Esophagus (tissue), 2 donors: ENCODE results near the gene RBM33. TPM values are rescaled to one million over a fixed set of nuclear protein-coding genes. Genes with fewer than 3 reads are reported as not detected.

ENCODE experiments used
- H3K27ac ChIP-seq, 2 donors: one replicate each; pipeline ENCODE4 v1.5.1; 2013; ENCODE audit warnings: low read depth in 2 of 2, mild to moderate bottlenecking in 2 of 2, inconsistent platforms in 1 of 2, low read length in 1 of 2, moderate library complexity in 1 of 2
- H3K27me3 ChIP-seq, 2 donors: one replicate each; pipeline ENCODE4 v1.6.1; 2013; ENCODE audit warnings: low read length in 2 of 2, control low read depth in 1 of 2, mild to moderate bottlenecking in 1 of 2; ENCODE audit not compliant: insufficient read depth in 2 of 2, control insufficient read depth in 1 of 2
- H3K36me3 ChIP-seq, 2 donors: one replicate each; pipeline ENCODE4 v1.6.1; 2013; ENCODE audit warnings: low read length in 1 of 2; ENCODE audit not compliant: control insufficient read depth in 2 of 2, insufficient read depth in 2 of 2
- H3K4me1 ChIP-seq, 2 donors: one replicate each; pipeline ENCODE4 v1.6.1; 2013; ENCODE audit warnings: low read length in 1 of 2; ENCODE audit not compliant: control insufficient read depth in 2 of 2, insufficient read depth in 2 of 2
- H3K4me3 ChIP-seq, 2 donors: one replicate each; pipeline ENCODE4 v1.5.1; 2013; ENCODE audit warnings: low read length in 2 of 2, mild to moderate bottlenecking in 2 of 2, low read depth in 1 of 2, moderate library complexity in 1 of 2
- H3K9me3 ChIP-seq, 2 donors: one replicate each; pipeline ENCODE4 v1.6.1; 2013; ENCODE audit warnings: mild to moderate bottlenecking in 2 of 2, low read depth in 1 of 2, low read length in 1 of 2, moderate library complexity in 1 of 2; ENCODE audit not compliant: control insufficient read depth in 2 of 2, insufficient read depth in 1 of 2
- WGBS, 2 donors: extraction: QIAGEN DNeasy Blood & Tissue Kit; methylation state at CpG; one replicate each; pipeline ENCODE4 v1.1.7; 2013; 5-methylcytosine and 5-hydroxymethylcytosine counted together
- polyA plus RNA-seq, 2 donors: library from polyadenylated mRNA; stranded (reverse); fragments of 200-250 nt; gene quantifications; one replicate each; pipeline ENCODE4 v1.2.3, GENCODE V29; 2013
- donor health status: healthy with polysubstance abuse.
- donor health status: Bipolar disorder and iron deficiency.

Gene RBM33
- polyA plus RNA-seq, 2 donors = 11.6 to 25.6 TPM

- WGBS, 2 donors = 45 to 74% methylated on average over 1 of the region's 1 CpG
- no peaks in the 10 kb centered on the region for H3K9me3 ChIP-seq
- peaks cover 0 to 12% of the 10 kb centered on the region in 2 donors for H3K36me3 ChIP-seq
- H3K4me1 ChIP-seq = no peaks in the 10 kb centered on the region
- H3K27me3 ChIP-seq = no peaks in the 10 kb centered on the region
- H3K27ac ChIP-seq = no peak overlapping the region
- H3K4me3 ChIP-seq = no peak overlapping the region
Observed at GRCh38 chr7:155698633-155699032, 54.2 kb downstream of the RBM33 start.

GRCh38 chr7:155699180-155699579 lies 54.7 kb downstream of the RBM33 start:
- H3K9me3 ChIP-seq = no peaks in the 10 kb centered on the region
- no peaks in the 10 kb centered on the region for H3K27me3 ChIP-seq
- H3K27ac ChIP-seq = no peak overlapping the region
- H3K4me1 ChIP-seq = no peaks in the 10 kb centered on the region
- WGBS, 2 donors = 82 to 86% methylated on average over 7 of the region's 7 CpGs
- peaks cover 0 to 12% of the 10 kb centered on the region in 2 donors for H3K36me3 ChIP-seq
- H3K4me3 ChIP-seq = no peak overlapping the region

- WGBS, 2 donors = 82 to 95% methylated on average over 6 of the region's 6 CpGs
- no peaks in the 10 kb centered on the region for H3K27me3 ChIP-seq
- no peaks in the 10 kb centered on the region for H3K4me1 ChIP-seq
- no peaks in the 10 kb centered on the region for H3K9me3 ChIP-seq
- H3K4me3 ChIP-seq = no peak overlapping the region
- H3K36me3 ChIP-seq = peaks cover 0 to 12% of the 10 kb centered on the region in 2 donors
- H3K27ac ChIP-seq = no peak overlapping the region
Observed at GRCh38 chr7:155700847-155701246, 56.4 kb downstream of the RBM33 start.

DNA sequence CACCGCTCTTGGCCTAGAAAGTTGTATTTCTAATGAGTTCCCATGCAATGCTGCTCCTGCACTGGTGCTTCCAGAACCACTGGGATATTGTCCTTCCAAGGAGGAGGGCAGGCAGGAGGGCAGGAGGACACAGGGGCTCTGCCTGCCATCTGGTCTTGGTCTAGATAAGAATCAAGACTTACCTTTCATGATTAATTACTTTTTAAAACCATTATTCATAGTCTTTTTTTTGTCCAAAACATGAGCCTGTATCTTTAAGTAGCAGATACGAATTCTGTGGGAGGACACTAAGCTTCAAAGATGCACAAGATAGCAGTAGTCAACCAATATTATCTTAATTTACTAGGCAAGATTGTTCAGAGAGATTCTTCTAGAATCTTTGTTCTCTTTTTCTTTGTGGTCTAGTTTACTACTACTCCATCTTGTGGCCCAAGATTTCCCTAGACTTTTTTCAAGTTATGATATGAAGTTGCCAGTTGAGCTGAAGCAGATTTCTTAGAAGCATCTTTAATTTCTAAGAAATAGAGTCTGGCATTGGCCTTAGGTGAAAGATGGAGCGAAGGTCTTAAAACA lies 57.6 kb downstream of the RBM33 start:
- H3K27ac ChIP-seq = no peak overlapping the region
- H3K9me3 ChIP-seq = no peaks in the 10 kb centered on the region
- no peaks in the 10 kb centered on the region for H3K4me1 ChIP-seq
- H3K4me3 ChIP-seq = no peak overlapping the region
- no peaks in the 10 kb centered on the region for H3K27me3 ChIP-seq
- peaks cover 0 to 22% of the 10 kb centered on the region in 2 donors for H3K36me3 ChIP-seq
- WGBS, 2 donors = 93% methylated on average over 3 of the region's 3 CpGs

DNA sequence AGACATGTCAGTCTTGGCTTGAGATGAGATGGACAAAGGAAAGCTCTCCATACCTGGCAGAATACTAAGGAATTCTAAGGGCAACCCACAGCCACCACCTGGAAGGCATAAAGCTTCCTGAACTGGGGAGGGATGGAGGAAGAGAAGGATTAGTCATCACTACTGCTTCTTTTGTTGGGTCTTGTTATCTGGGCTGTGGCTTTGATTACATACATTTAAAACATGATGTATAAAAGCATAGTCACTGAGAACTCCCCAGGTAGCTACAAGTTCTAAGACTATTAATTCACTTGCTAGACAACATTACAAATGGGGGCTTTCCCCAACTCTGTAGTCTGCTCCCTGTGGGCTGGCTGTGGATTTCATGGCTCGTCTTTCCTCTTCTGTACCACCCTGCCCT lies 58.2 kb downstream of the RBM33 start:
- no peaks in the 10 kb centered on the region for H3K27me3 ChIP-seq
- no peak overlapping the region for H3K27ac ChIP-seq
- H3K36me3 ChIP-seq = peaks cover 0 to 22% of the 10 kb centered on the region in 2 donors
- no peaks in the 10 kb centered on the region for H3K9me3 ChIP-seq
- no peak overlapping the region for H3K4me3 ChIP-seq
- 53 to 90% methylated on average over 1 of the region's 1 CpG for WGBS, 2 donors
- no peaks in the 10 kb centered on the region for H3K4me1 ChIP-seq

GRCh38 chr7:155705623-155706360 lies 61.3 kb downstream of the RBM33 start:
- H3K27me3 ChIP-seq = no peaks in the 10 kb centered on the region
- no peaks in the 10 kb centered on the region for H3K4me1 ChIP-seq
- H3K9me3 ChIP-seq = no peaks in the 10 kb centered on the region
- no peak overlapping the region for H3K27ac ChIP-seq
- H3K36me3 ChIP-seq = peaks cover 4 to 33% of the 10 kb centered on the region in 2 donors
- no peak overlapping the region for H3K4me3 ChIP-seq
- WGBS, 2 donors = 93 to 94% methylated on average over 16 of the region's 16 CpGs

DNA sequence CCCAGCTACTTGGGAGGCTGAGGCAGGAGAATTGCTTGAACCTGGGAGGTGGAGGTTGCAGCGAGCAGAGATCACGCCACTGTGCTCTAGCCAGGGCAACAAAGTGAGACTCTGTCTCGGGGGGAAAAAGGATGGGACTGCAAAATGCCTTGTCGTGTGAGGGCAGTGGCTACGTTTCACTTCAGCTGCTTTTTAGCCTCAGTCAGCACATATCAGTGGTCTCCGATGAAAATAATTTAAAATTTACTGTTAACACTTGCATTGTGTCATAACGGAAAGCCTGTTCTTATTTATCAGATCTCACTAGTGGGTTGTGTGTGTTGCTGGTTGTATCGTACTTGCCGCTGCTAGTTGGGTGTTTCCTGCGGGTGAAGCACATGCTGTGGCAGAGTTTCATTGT lies 61.9 kb downstream of the RBM33 start:
- Histone ChIP-seq H3K27me3 (no peaks in the 10 kb centered on the region), H3K4me1 (no peaks in the 10 kb centered on the region), H3K36me3 (peaks cover 4 to 36% of the 10 kb centered on the region in 2 donors), H3K4me3 (no peak overlapping the region), H3K9me3 (no peaks in the 10 kb centered on the region), H3K27ac (no peak overlapping the region)
- 93 to 96% methylated on average over 10 of the region's 10 CpGs for WGBS, 2 donors

DNA sequence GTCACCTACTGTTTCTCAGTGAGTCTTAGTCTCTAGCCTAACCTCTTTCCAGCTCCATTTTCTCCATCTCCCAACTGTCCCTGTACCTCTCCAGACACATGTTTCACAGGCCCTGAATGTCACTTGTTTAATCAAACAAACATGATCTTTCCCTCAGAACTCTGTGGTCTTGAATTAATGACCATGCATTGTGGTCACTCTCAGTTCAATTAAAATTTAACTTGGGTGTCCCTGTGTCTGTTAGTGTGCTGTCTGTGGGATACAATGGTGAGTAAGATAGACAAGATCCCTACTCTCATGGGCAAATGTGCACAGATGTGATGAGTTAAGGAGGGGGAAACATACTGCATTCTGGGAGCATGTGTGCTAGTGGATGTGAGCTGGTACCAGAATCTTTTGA lies 65.0 kb downstream of the RBM33 start:
- Histone ChIP-seq H3K27ac (no peak overlapping the region), H3K9me3 (no peaks in the 10 kb centered on the region), H3K4me3 (no peak overlapping the region), H3K27me3 (no peaks in the 10 kb centered on the region), H3K4me1 (no peaks in the 10 kb centered on the region), H3K36me3 (peaks cover 4 to 32% of the 10 kb centered on the region in 2 donors)

DNA sequence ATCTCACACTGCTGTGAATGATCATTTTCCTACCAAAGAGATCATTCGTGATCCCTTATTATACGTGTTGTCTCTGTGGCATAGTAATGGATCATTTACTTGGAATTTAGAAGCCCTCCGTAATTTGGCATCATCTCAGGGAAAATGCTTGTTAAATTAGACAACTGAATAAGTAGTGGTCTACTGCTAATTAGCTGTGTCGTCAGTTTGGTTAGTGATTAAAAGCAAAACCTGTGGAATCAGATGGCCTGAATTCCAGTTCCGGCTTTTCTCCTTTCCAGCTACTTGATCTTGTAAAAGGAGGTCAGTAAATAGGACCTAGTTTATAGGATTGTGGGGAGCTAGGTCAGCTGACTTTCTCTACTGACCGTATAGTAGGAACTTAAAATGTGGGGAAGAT lies 65.6 kb downstream of the RBM33 start:
- Histone ChIP-seq H3K4me3 (no peak overlapping the region), H3K27me3 (no peaks in the 10 kb centered on the region), H3K4me1 (no peaks in the 10 kb centered on the region), H3K27ac (no peak overlapping the region), H3K9me3 (no peaks in the 10 kb centered on the region), H3K36me3 (peaks cover 4 to 37% of the 10 kb centered on the region in 2 donors)
- WGBS, 2 donors = 79 to 92% methylated on average over 6 of the region's 6 CpGs

GRCh38 chr7:155710530-155710929 lies 66.1 kb downstream of the RBM33 start:
- Histone ChIP-seq H3K4me3 (no peak overlapping the region), H3K4me1 (no peaks in the 10 kb centered on the region), H3K27me3 (no peaks in the 10 kb centered on the region), H3K36me3 (peaks cover 4 to 37% of the 10 kb centered on the region in 2 donors), H3K9me3 (no peaks in the 10 kb centered on the region), H3K27ac (no peak overlapping the region)
- 74 to 86% methylated on average over 1 of the region's 1 CpG for WGBS, 2 donors
